NB4 (cell line): ENCODE data around the gene TGIF1.
A peak's percentile ranks its signal among the peaks of the same experiment; 100 is the strongest.

ENCODE experiments used
- DNase-seq: peaks from one replicate; pipeline ENCODE4 v3.0.0; 2010; ENCODE audit warnings: low read depth
- H3K4me3 ChIP-seq: one replicate; pipeline ENCODE4 v1.5.1; 2011; ENCODE audit warnings: mild to moderate bottlenecking, low read depth, low read length, moderate library complexity
- MYC ChIP-seq: IDR thresholded peaks from 2 replicates; pipeline ENCODE4 v1.6.1; 2011; ENCODE audit warnings: low read depth, low read length
- POLR2A ChIP-seq: IDR thresholded peaks from 2 replicates; pipeline ENCODE4 v1.6.1; 2011; ENCODE audit warnings: mild to moderate bottlenecking; ENCODE audit not compliant: insufficient read length; ENCODE audit errors: extremely low read depth
- TF ChIP-seq, protein P1 (sequence below): IDR thresholded peaks from 2 replicates; pipeline ENCODE4 v1.6.1; 2011; ENCODE audit warnings: low read depth, low read length
- TF ChIP-seq, protein P2 (sequence below): IDR thresholded peaks from one replicate; pipeline ENCODE4 v1.5.1; 2012; ENCODE audit warnings: low read depth, low read length

TGIF1 gene

DNA sequence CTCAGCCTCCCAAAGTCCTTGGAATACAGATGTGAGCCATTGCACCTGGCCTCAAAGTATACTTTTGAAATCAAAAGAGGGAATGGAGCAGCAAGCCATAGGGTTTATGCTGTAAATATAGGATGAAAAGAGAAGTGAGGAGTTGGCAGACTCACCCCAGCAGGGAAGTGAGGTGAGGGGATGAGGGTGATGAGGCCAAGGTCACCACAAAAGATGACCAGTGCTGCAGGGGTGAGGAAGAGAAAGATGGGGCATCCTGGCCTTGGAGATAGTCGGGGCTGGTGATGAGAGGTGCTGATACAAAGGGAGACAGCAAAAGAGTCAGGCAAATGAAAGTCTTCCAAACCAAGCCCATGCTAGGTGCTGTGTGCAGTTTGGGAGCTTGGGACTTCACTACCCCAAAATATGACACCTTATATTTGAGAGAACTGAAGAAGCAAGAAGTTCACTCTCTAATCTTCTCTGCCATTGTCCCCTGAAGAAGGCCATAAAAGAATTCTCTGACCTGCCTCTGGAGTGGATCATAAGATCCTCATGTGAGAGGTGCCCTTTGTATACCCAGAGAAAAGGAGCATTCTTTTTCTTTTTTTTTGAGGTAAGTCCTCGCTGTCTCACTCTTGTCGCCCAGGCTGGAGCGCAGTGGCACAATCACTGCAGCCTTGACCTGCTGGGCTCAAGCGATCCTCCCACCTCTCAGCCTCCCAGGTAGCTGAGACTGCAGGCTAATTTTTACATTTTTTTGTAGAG is 31.0 kb downstream of the TGIF1 start:
- H3K4me3 ChIP-seq: no peak overlapping the region
- TF ChIP-seq POLR2A: no peak
- no peak for TF ChIP-seq MYC
- TF ChIP-seq, protein P1, sequence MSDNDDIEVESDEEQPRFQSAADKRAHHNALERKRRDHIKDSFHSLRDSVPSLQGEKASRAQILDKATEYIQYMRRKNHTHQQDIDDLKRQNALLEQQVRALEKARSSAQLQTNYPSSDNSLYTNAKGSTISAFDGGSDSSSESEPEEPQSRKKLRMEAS: no peak
- TF ChIP-seq, protein P2, sequence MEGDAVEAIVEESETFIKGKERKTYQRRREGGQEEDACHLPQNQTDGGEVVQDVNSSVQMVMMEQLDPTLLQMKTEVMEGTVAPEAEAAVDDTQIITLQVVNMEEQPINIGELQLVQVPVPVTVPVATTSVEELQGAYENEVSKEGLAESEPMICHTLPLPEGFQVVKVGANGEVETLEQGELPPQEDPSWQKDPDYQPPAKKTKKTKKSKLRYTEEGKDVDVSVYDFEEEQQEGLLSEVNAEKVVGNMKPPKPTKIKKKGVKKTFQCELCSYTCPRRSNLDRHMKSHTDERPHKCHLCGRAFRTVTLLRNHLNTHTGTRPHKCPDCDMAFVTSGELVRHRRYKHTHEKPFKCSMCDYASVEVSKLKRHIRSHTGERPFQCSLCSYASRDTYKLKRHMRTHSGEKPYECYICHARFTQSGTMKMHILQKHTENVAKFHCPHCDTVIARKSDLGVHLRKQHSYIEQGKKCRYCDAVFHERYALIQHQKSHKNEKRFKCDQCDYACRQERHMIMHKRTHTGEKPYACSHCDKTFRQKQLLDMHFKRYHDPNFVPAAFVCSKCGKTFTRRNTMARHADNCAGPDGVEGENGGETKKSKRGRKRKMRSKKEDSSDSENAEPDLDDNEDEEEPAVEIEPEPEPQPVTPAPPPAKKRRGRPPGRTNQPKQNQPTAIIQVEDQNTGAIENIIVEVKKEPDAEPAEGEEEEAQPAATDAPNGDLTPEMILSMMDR: no peak
- no peak for DNase-seq

DNA sequence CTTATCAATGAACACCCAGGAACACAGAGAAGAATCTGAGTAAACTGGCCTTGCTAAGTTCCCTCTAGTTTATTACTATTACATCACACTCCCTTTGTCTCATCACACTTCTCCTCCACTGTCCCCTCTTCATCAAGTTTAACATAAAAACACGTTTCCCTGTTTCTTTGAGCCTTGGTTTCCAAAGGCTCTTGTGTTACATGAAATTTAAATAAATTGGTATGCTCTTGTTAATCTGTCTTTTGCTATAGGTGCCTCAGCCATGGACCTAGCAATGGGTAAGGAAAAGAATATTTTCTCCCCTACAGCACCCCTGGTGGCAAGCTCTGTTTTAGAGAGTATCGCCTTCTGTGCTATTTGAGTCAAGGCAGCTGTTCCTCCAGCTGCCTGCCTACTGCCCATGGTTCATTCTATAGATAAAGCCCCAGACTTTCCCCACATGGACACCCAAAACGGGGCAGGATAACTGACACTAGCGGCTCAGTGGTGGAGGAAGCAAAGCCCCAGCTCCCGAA is 31.8 kb downstream of the TGIF1 start:
- TF ChIP-seq, protein P1: no peak
- TF ChIP-seq, protein P2: peak; percentile 66
- DNase-seq: peak; percentile 47

DNA sequence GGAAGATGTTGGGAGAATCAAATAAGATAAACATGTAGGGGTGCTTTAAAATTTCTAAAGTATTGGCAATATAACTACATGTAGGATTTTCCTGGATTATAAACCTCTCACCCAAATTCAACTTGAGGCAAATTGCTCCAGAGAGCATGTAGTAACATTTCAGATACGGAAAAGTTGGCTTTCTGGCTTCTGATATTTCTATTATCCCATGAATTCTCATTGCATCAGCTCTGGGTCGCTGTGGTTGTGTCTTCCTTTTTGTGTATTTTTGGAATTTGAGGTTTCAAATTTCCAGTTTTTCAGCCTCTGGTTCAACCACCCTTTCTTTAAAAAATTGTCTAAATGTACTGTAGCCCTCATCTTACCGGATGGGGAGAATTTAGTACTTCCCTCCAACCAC is 32.3 kb downstream of the TGIF1 start:
- TF ChIP-seq MYC (no peak), POLR2A (no peak)
- TF ChIP-seq, protein P1: no peak
- TF ChIP-seq, protein P2: no peak
- no peak for DNase-seq
- no peak overlapping the region for H3K4me3 ChIP-seq

More for the DNA sequence above, 31.8 kb downstream of the TGIF1 start:
- no peak overlapping the region for H3K4me3 ChIP-seq

DNA sequence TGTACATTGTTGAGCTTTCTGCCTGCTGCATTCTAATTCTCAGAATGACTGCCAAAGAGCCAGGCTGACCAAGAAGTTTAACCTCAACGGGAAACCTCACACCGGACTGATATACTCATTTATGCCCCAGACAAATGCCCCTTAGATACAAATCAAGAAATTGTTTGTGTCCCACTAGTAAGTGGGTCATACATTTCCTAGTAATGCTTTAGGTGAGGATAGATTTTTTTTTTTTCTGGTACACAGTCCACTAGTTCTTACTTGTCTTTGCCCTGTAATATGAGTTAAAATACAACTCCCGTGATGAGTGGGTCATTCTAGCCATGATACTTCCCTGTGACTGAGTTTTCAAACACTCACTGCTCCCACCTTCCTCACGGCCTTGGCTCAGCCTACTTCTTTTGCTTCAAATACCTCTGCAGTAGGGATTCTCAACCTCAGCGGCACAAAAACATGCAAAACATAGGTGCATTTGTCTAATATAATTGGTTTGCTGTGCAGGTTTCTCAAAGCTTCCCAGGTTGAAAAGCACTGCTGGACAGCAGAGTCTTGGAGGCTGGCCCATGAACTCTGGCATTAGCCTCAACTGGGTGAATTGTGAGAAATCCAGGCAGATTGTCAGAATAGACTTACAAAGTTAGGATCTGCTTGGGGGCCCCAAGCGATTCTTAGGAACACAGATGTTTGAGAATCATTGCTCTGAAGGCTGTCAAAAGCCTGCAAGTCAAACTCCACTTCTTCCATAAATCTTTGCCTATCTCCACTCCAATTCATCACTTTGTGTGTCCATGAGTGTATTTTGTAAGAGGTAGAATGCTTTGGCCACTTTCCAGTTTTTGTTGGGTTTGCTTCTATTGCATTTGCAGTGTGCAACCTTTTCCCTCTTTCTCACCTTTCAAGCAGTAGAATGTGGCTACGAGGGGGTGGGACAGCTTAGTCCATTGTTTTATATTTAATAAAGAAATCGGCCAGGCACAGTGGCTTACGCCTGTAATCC is 35.5 kb downstream of the TGIF1 start:
- DNase-seq: no peak
- no peak overlapping the region for H3K4me3 ChIP-seq
- TF ChIP-seq POLR2A: no peak
- TF ChIP-seq, protein P1: no peak
- no peak for TF ChIP-seq MYC
- TF ChIP-seq, protein P2: no peak

DNA sequence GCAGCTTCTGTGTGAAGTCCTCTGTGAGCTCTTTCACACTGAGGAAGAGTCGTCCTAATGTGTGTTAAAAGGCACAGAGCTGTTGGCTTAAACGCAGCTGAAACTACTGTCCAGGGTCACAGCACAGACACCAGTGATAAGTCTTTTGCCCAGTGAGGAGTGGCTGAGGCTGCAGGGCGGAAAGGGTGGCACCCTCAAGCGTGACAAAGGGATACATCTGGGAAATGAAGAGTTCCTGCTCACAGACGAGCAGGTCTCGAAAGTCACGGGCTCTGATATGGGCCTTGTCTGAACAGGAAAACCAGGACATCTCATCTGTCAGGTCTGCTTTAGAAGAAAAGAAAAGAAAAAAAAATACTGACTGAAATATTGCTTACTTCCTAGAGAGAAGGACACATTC is 36.5 kb downstream of the TGIF1 start:
- H3K4me3 ChIP-seq: no peak overlapping the region
- no peak for DNase-seq
- TF ChIP-seq, protein P2: no peak
- TF ChIP-seq MYC (no peak), POLR2A (no peak)
- TF ChIP-seq, protein P1: no peak
